ENCODE results near the gene NUP210L.

The NUP210L gene

DNA sequence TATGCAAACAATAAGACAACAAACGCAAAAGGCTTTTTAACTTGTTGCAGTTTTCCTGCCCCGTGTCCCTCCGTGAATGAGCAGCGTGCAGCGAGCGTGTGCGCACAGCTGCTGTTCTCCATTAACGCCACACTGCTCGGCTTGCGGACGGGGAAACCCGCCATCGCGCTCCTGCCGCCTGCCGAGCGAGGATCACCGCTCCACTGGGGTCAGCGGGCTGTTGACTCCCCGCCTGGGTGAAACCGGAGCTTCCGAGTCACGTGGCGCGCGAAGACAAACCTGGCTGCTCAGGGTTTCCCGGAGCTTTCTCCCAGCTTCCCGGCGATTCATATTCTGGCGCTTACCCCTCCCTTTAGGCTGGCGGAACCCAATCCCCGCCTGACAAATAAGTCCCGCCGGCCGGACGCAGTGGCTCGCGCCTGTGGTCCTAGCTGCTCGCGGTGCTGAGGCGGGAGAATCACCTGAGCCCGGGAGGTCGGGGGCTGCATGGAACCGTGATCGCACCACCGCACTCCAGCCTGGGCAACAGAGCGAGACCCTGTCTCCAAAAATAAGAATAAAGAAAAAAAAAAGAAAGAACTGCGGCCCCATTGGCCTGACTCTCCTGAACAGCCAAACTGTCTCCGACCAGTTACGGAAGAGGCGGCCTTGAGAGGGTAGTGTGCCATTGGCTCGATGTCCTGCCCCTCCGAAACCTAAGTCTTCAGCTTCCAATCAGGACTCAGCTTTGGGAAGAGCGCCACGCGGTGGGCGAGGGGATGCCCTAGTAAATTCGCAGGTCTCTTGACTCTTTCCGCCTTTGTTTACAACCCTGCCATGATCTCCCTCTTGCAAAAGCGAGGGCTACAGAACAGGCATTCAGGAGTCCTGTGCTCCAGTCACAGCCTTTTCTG, 187.5 kb downstream of the NUP210L start, which contains the start of gene CREB3L4:
Gene CREB3L4 (plus strand): TSS at position 796 of the 893 bp plus-strand sequence. CDS start 624 bp downstream, outside the sequence.
- peak; percentile 98 for DNase-seq (ENCODE audit: low read depth, low spot score)

GRCh38 chr1:153963850-153964331, 191.0 kb downstream of the NUP210L start:
- DNase-seq (ENCODE audit: low read depth, low spot score) = peak; percentile 71

DNA sequence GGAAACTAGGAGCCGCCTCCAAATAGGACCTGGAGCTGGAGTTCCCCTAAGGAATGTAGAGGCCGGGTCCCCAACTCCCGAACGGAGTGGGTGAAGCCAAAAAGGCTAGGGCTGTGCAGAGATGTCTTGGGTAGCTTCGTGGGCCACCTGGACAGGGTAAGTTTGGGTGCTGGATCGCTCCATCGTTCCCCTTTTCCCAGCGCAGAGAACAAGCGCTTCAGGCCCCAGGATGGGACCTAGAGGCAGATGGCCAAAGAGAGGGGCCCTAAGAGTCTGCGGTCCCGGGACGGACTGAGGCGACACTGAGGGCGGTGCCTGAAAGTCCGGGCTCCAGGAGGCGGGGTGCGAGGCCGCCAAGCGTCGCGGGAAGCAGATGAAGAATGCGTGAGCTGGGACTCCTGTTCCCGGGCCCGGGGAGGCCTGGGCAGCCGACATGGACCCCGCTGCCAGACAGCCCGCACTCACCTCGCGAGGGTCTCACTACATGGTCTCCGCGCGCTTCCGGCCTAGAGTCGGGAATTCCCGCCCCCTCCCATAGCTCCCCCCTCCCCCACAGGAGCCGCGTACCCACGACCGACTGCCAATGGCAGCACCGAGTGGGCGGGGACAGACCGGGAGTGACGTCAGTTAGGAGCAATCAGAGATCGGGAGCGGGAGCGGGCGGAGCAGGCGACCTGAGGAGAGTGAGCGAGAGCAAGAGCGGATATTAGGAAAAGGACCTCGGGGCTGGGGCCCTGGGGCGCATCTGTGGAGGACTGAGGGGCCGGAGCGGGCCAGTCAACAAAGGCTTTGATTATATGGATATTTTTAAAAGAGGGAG, 191.6 kb downstream of the NUP210L start, which contains the start of gene SLC39A1:
Gene SLC39A1 (minus strand): TSS at position 508 of the 820 bp plus-strand sequence. CDS start 822 bp downstream, outside the sequence.
- DNase-seq (ENCODE audit: low read depth, low spot score) = peak; percentile 99

GRCh38 chr1:153962088-153963029, 192.5 kb downstream of the NUP210L start:
- peak; percentile 62 for DNase-seq (ENCODE audit: low read depth, low spot score)

GRCh38 chr1:153961421-153961820, 193.5 kb downstream of the NUP210L start:
- DNase-seq (ENCODE audit: low read depth, low spot score) = no peak

- no peak for DNase-seq (ENCODE audit: low read depth, low spot score)
Measured at GRCh38 chr1:153960206-153960605, 194.7 kb downstream of the NUP210L start.

DNA sequence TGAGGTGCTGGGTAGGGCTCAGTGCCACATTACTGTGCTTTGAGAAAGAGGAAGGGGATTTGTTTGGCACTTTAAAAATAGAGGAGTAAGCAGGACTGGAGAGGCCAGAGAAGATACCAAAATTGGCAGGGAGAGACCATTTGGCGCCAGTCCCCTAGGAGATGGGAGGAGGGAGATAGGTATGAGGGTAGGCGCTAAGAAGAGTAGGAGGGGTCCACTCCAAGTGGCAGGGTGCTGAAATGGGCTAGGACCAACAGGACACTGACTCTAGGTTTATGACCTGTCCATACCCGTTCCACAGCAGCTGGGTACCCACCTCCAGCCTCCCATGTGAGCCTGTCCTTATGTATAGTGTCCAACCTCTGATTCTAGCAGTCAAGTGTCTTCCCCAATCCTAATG, 195.4 kb downstream of the NUP210L start:
- no peak for DNase-seq (ENCODE audit: low read depth, low spot score)

DNA sequence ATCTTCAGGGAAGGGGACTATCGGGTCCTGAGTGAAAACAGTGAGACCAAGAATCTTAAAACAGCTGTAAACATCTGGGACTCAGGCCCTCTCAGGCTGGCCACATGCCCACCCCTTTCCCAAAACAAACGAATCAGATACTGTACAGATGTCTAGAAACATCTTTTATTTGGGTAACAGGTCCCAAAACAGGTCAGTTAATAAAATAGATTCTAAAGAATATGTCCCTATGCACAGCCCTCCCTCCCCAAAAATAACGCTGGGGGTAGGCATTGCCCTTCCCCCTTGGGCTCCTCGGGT, 196.0 kb downstream of the NUP210L start:
- DNase-seq (ENCODE audit: low read depth, low spot score) = no peak

DNA sequence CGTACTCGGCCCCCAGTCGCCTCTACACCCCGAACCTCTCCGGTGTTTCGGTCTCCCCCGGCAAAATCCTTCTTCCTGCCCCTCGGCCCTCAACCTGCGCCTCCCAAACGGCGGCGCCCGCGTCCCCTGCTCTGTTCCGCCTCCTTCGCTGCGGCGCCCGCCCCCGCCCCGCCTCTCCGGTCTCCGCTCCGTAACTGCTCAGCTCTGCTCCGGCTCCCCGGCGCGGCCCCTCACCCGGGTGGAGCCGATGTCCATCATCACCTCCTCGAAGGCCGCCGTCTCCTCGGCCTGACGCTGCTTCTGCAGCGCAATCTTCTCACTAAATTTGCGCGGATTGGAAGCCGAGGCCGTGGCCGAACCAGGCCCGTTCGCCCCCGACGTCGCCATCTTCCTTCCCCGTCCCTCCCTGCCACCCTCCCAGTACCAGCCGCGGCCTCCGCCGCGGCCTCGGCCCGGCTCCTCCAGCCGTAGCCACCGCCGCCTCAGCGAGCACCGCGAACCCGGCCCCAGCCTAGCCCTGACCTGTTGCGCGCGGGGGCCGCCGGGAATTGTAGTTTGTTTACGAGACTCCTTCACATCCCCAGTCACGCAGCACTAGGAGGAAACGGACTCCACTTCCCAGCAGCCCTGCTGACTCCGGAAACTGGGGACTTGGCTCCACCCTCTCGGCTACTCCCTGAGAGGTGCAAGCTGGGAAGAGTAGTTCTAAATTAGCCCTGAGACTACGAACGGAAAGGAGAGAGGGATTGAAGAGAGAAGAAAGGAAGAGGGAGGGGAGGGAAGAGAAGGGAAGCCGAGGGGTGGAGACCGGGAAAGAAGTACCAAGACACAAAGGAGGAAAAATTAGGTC, 196.5 kb downstream of the NUP210L start, which contains the start of gene CRTC2:
Gene CRTC2 (minus strand): TSS at position 502 of the 850 bp plus-strand sequence. CDS start 115 bp downstream, at position 387.
- DNase-seq (ENCODE audit: low read depth, low spot score) = peak; percentile 99

- DNase-seq (ENCODE audit: low read depth, low spot score) = peak; percentile 53
Measured at GRCh38 chr1:153957744-153958110, 197.1 kb downstream of the NUP210L start.

GRCh38 chr1:153956997-153957715, 197.7 kb downstream of the NUP210L start:
- no peak for DNase-seq (ENCODE audit: low read depth, low spot score)

DNA sequence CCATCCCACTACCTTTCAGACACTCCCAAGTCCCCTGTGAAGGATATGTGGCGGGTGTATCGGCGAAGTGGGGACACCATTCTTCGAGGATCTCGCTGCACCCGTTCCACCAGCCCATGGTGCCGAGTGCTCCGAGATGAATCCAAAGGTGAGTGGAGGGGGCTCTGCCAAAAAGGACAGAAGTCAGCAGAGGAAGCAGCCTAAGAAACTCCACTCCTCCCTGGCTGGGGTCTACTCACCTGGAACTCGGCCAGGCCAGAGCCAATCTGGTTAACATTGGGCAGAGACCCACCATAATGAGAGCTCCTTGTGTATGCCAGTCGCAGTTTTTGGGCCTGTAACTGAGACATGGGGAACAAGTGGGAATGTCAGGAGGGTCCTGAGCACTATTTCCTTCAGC, 200.0 kb downstream of the NUP210L start:
- no peak for DNase-seq (ENCODE audit: low read depth, low spot score)

DNA sequence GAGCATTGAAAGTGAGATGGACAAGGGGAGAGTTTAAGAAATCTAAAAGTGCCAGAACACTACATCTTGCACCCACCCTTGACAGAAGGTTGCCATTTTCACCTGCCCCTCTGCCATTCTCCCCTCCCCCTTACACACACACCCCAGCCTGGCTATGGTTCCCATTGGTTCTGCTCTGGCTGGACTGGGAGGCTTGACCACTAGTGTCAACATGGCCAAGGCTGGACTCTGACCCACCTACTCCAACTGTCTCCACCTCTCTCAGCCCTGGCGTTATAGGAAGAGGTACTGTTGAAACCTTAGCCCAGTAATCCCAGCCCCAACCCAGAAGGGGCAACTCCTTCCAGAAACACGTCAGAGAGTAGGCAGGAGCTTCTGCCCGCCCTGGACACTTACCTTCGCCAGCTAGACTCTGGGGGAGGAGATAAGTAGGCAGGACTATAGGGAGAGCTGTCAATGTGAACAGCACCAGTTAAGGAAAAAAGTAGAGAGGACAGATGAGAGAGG, 201.0 kb downstream of the NUP210L start:
- no peak for DNase-seq (ENCODE audit: low read depth, low spot score)

GRCh38 chr1:153951801-153952200, 203.1 kb downstream of the NUP210L start:
- no peak for DNase-seq (ENCODE audit: low read depth, low spot score)

- DNase-seq (ENCODE audit: low read depth, low spot score) = no peak
Measured at GRCh38 chr1:153951183-153951582, 203.7 kb downstream of the NUP210L start.

- DNase-seq (ENCODE audit: low read depth, low spot score) = peak; percentile 92
Measured at GRCh38 chr1:153946622-153947241, 208.1 kb downstream of the NUP210L start, which contains the start of gene DENND4B. TSS of gene DENND4B (minus strand) at chr1:153946718. CDS start at chr1:153944374, 2,344 bp downstream.

GRCh38 chr1:153945795-153946621, 208.9 kb downstream of the NUP210L start:
- DNase-seq (ENCODE audit: low read depth, low spot score) = peak; percentile 81

All from astrocyte of the hippocampus (primary cell).